Vagina (tissue), 2 donors: Measurements from ENCODE around the gene TERT. TPM values are rescaled to one million over a fixed set of nuclear protein-coding genes. Genes with fewer than 3 reads are reported as not detected.

Experiments
- DNase-seq, 2 donors: peaks; one replicate each; pipeline ENCODE4 v3.0.0-alpha.2; 2017; ENCODE audit errors: extremely low spot score in 2 of 2
- H3K27ac ChIP-seq: fragments of 200-600 bp; sonication (generic); one replicate; pipeline ENCODE4 v1.5.1; 2019
- H3K27me3 ChIP-seq: fragments of 200-600 bp; sonication (generic); one replicate; pipeline ENCODE4 v1.5.1; 2019
- H3K36me3 ChIP-seq, 2 donors: fragments of 200-600 bp; sonication (generic); one replicate each; pipeline ENCODE4 v1.5.1; 2017 to 2019
- H3K4me1 ChIP-seq: fragments of 200-600 bp; sonication (generic); one replicate; pipeline ENCODE4 v1.5.1; 2019
- H3K4me3 ChIP-seq, 2 donors: fragments of 200-600 bp; sonication (generic); 1 replicate in 1 of 2; 2 replicates in 1 of 2; pipeline ENCODE4 v1.5.1; 2016 to 2019
- H3K9me3 ChIP-seq: fragments of 200-600 bp; sonication (generic); one replicate; pipeline ENCODE4 v1.5.1; 2019
- CTCF ChIP-seq, 3 experiments: fragments of 450-650 bp in 2 of 3; fragments of 200-600 bp in 1 of 3; sonication (generic) in 1 of 3; IDR thresholded peaks; one replicate each; pipeline ENCODE4 v1.5.1; 2017 to 2019; ENCODE audit warnings: antibody characterized with exemption in 3 of 3, mild to moderate bottlenecking in 2 of 3, moderate library complexity in 2 of 3
- POLR2A ChIP-seq, 2 donors: fragments of 450-650 bp; IDR thresholded peaks; one replicate each; pipeline ENCODE4 v1.6.1; 2017; ENCODE audit warnings: antibody characterized with exemption in 2 of 2, mild to moderate bottlenecking in 2 of 2, moderate library complexity in 2 of 2
- POLR2AphosphoS5 ChIP-seq, 2 donors: sonication (generic); formaldehyde crosslinking; IDR thresholded peaks; one replicate each; pipeline ENCODE4 v1.9.0; 2017; ENCODE audit warnings: antibody characterized with exemption in 2 of 2, mild to moderate bottlenecking in 2 of 2, low read depth in 1 of 2; ENCODE audit not compliant: insufficient read depth in 1 of 2
- intact Hi-C: fragments of 100-400 bp; cut with DNase I; formaldehyde crosslinking; loops from one replicate; pipeline ENCODE4 v1.15.1; 2023
- total RNA-seq: library from RNA; depleted of rRNA; stranded (reverse); fragments of >200 nt; gene quantifications from one replicate; pipeline ENCODE4 v1.2.3, GENCODE V29; 2016

Gene TERT
- total RNA-seq, 1 donor from 2014 or later, result not detected

- no peaks in the 10 kb centered on the region for H3K9me3 ChIP-seq
- no peaks in the 10 kb centered on the region for H3K27me3 ChIP-seq
- H3K4me3 ChIP-seq, result no peak overlapping the region
- no peak overlapping the region for H3K27ac ChIP-seq
- intact Hi-C loops, result no loop called here
- H3K36me3 ChIP-seq, result no peaks in the 10 kb centered on the region
- TF ChIP-seq POLR2A (IDR thresholded peaks at IDR 0.05), result no peak
- TF ChIP-seq POLR2AphosphoS5 (IDR thresholded peaks at IDR 0.05; ENCODE audit: insufficient read depth in 1 of 2, low read depth in 1 of 2), result no peak
- TF ChIP-seq CTCF (IDR thresholded peaks at IDR 0.05), result no peak
- H3K4me1 ChIP-seq, result no peaks in the 10 kb centered on the region
- DNase-seq, result no peak
Observed at GRCh38 chr5:1281038-1281882, 13.6 kb downstream of the TERT start.

GRCh38 chr5:1280177-1281037 is 14.5 kb downstream of the TERT start:
- DNase-seq, result no peak
- Histone ChIP-seq H3K27me3 (no peaks in the 10 kb centered on the region), H3K27ac (no peak overlapping the region), H3K4me3 (no peak overlapping the region), H3K4me1 (no peaks in the 10 kb centered on the region), H3K36me3 (no peaks in the 10 kb centered on the region), H3K9me3 (no peaks in the 10 kb centered on the region)
- intact Hi-C loops, result no loop called here
- no peak for TF ChIP-seq POLR2AphosphoS5 (IDR thresholded peaks at IDR 0.05; ENCODE audit: insufficient read depth in 1 of 2, low read depth in 1 of 2)
- no peak for TF ChIP-seq POLR2A (IDR thresholded peaks at IDR 0.05)
- TF ChIP-seq CTCF (IDR thresholded peaks at IDR 0.05), result no peak

- TF ChIP-seq CTCF (IDR thresholded peaks at IDR 0.05), result no peak
- no peak for TF ChIP-seq POLR2AphosphoS5 (IDR thresholded peaks at IDR 0.05; ENCODE audit: insufficient read depth in 1 of 2, low read depth in 1 of 2)
- no peak for TF ChIP-seq POLR2A (IDR thresholded peaks at IDR 0.05)
- H3K9me3 ChIP-seq, result no peaks in the 10 kb centered on the region
- no peaks in the 10 kb centered on the region for H3K4me1 ChIP-seq
- no peaks in the 10 kb centered on the region for H3K36me3 ChIP-seq
- intact Hi-C loops, result no loop called here
- no peaks in the 10 kb centered on the region for H3K27me3 ChIP-seq
- DNase-seq, result no peak
- H3K27ac ChIP-seq, result no peak overlapping the region
- no peak overlapping the region for H3K4me3 ChIP-seq
Observed at GRCh38 chr5:1279443-1280151, 15.3 kb downstream of the TERT start.

- no peaks in the 10 kb centered on the region for H3K4me1 ChIP-seq
- H3K27me3 ChIP-seq, result no peaks in the 10 kb centered on the region
- DNase-seq, result no peak
- no peaks in the 10 kb centered on the region for H3K9me3 ChIP-seq
- H3K27ac ChIP-seq, result no peak overlapping the region
- TF ChIP-seq POLR2AphosphoS5 (IDR thresholded peaks at IDR 0.05; ENCODE audit: insufficient read depth in 1 of 2, low read depth in 1 of 2), result no peak
- no peak for TF ChIP-seq POLR2A (IDR thresholded peaks at IDR 0.05)
- no peak for TF ChIP-seq CTCF (IDR thresholded peaks at IDR 0.05)
- intact Hi-C loops, result no loop called here
- H3K4me3 ChIP-seq, result no peak overlapping the region
- no peaks in the 10 kb centered on the region for H3K36me3 ChIP-seq
Observed at GRCh38 chr5:1278656-1279442, 16.0 kb downstream of the TERT start.
